Stomach (tissue), 4 donors: Measurements from ENCODE around the gene CCND1.

ENCODE experiments used
- CTCF ChIP-seq, 7 experiments: fragments of 450-650 bp in 4 of 7; fragments of 200-600 bp in 3 of 7; sonication (generic) in 3 of 7; IDR thresholded peaks; one replicate each; pipeline ENCODE4 v1.5.1; 2016 to 2019; ENCODE audit warnings: antibody characterized with exemption in 7 of 7, control low read depth in 2 of 7, mild to moderate bottlenecking in 1 of 7
- EP300 ChIP-seq: sonication (generic); formaldehyde crosslinking; IDR thresholded peaks from one replicate; pipeline ENCODE4 v1.6.1; 2017; ENCODE audit warnings: antibody characterized with exemption
- POLR2A ChIP-seq, 4 donors: fragments of 450-650 bp; IDR thresholded peaks; one replicate each; pipeline ENCODE4 v1.6.1; 2016; ENCODE audit warnings: antibody characterized with exemption in 4 of 4, control low read depth in 2 of 4, mild to moderate bottlenecking in 1 of 4, moderate library complexity in 1 of 4
- POLR2AphosphoS5 ChIP-seq, 3 donors: sonication (generic); formaldehyde crosslinking; IDR thresholded peaks; one replicate each; pipeline ENCODE4 v1.6.1; 2016; ENCODE audit warnings: antibody characterized with exemption in 3 of 3

GRCh38 chr11:69699213-69699612, 58.3 kb downstream of the CCND1 start:
- no peak for TF ChIP-seq CTCF (IDR thresholded peaks at IDR 0.05)
- TF ChIP-seq POLR2A (IDR thresholded peaks at IDR 0.05), result no peak
- TF ChIP-seq EP300, result no peak
- no peak for TF ChIP-seq POLR2AphosphoS5 (IDR thresholded peaks at IDR 0.05)
